Measurements from ENCODE around the gene OSBPL1A.

Gene OSBPL1A

GRCh38 chr18:24326211-24326610 lies 71.4 kb downstream of the OSBPL1A start:
- no peak for DNase-seq

- no peak for DNase-seq
Measured at GRCh38 chr18:24322584-24323136, 75.0 kb downstream of the OSBPL1A start.

- no peak for DNase-seq
Measured at GRCh38 chr18:24321071-24321470, 76.6 kb downstream of the OSBPL1A start.

GRCh38 chr18:24319757-24320156 lies 77.9 kb downstream of the OSBPL1A start:
- peak; percentile 33 for DNase-seq

- DNase-seq: no peak
Measured at GRCh38 chr18:24317370-24317769, 80.3 kb downstream of the OSBPL1A start.

- DNase-seq: no peak
Measured at GRCh38 chr18:24315170-24315569, 82.5 kb downstream of the OSBPL1A start.

DNA sequence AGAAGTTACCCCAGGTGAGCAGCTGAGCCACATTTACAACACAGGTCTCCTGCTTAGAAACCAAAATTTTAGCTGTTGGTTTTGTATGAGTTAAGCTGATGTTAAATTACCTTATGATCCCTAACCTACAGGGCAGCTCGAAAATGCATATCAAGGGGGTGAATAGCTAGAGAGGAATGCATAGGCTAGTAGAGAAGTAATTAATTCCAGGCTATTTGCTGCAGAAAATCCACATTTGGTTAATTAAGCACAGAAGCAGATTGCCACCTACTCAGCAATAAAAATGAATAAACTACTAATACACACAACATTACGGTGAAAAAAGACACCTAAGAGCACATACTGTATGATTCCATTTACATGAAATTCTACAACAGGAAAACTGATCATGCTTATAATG lies 91.4 kb downstream of the OSBPL1A start:
- no peak for DNase-seq

DNA sequence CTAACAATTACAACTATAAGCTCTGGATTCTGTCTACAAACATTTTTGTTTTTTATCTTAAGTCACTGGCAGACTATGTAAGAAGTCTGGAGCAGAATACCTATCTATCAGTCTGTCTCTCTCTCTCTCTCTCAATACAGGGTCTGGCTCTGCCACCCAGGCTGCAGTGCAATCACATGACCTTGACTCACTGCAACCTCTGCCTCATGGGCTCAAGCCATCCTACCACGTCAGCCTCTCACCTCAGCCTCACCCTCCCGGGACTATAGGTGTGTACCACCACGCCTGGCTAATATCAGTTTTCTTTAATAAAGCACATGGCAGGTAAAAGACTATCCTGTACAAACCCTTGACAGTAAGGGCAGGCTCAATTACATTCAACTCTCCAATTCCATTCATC lies 96.9 kb downstream of the OSBPL1A start:
- no peak for DNase-seq

- peak; percentile 32 for DNase-seq
Measured at GRCh38 chr18:24296276-24296675, 101.3 kb downstream of the OSBPL1A start.

DNA sequence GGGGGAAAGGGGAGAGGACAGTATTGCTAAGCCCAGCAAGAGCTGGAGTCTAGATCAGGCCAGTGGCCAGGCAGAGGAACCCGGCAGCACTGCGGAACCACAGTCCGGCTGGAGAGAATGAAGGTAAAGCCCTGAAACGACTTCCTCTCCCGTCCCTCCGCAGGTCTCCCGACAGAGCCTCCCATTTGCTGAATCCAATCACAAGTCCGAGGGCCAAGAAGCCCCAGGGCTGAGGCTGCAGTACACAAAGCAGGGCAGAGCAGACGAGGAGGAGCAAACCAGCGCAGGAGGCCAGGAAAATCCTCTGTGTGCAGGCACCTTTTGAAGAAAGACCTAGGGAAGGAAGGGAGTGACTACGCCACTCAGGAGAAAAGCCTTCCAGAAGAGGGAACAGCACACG lies 104.4 kb downstream of the OSBPL1A start:
- no peak for DNase-seq

DNA sequence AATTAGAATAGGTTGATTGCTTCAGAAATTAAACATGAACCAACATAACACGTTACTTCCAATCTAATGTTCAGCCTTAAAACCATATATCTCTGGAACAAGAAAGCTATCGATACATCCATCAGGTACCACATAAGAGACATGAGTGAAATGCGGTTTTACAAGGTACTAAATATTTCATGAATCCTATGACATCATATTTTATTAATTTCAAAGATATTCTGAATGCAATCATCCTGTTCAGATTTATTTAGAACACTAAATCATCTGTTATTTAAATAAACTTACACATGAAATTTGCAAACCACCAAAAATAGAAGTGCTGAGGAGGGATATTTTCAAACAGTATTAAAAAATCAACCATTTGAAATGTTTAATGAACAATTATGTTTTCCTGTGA lies 119.0 kb downstream of the OSBPL1A start:
- no peak for DNase-seq

GRCh38 chr18:24277516-24278195 lies 120.0 kb downstream of the OSBPL1A start:
- DNase-seq: no peak

DNA sequence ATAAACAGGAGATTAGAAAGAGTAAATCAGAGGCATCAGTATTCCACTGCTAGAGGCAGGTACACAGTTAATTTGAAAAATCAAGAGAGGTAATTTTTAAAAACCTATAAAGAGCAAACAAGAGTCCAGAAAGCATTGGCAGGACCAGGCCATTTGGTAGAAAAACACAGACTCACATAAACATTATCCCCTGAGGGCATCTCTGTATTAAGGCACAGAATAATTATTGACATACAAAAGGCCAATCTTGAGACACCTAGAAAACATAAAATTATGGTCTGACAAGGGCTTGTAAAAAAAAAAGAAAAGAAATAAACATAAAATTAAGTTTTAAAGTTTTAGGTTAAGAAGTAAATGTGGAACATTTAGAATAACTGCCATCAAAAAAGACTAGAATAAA lies 120.6 kb downstream of the OSBPL1A start:
- no peak for DNase-seq

DNA sequence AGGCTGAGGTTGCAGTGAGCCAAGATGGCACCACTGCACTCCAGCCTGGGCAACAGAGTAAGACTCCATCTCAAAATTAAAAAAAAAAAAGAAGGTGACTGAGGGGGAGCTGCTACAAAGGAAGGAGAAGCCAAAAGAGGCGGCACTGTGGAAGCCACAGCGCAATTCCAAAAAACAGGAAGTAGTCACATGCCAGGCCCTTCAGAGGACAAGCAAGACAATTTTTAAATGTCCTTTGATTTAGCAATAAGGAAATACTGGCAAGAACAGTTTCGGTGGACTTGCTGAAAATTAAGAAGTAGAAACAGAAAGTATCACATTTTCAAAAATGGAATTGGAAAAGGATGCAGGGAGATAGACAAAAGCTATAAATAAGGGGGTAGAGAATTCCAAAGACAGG lies 122.8 kb downstream of the OSBPL1A start:
- DNase-seq: peak; percentile 56

DNA sequence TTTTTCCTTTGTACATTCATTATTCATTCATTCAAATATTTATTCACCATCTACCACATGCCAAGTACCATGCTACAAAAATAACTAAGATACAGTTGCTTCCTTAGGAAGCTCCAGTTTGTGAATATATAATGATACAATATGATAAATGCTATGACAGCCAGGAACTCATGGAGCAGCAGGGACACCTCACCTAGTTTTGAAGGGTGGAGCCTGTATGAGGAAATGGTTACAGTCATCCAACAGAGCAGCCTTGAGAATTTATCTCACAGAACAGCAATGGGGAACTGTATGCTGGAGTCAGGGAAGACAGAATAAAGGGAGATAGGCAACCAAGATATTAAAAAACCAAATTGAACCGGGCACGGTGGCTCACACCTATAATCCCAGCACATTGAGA lies 124.0 kb downstream of the OSBPL1A start:
- peak; percentile 70 for DNase-seq

GRCh38 chr18:24272229-24272525 lies 125.4 kb downstream of the OSBPL1A start:
- DNase-seq: no peak

DNA sequence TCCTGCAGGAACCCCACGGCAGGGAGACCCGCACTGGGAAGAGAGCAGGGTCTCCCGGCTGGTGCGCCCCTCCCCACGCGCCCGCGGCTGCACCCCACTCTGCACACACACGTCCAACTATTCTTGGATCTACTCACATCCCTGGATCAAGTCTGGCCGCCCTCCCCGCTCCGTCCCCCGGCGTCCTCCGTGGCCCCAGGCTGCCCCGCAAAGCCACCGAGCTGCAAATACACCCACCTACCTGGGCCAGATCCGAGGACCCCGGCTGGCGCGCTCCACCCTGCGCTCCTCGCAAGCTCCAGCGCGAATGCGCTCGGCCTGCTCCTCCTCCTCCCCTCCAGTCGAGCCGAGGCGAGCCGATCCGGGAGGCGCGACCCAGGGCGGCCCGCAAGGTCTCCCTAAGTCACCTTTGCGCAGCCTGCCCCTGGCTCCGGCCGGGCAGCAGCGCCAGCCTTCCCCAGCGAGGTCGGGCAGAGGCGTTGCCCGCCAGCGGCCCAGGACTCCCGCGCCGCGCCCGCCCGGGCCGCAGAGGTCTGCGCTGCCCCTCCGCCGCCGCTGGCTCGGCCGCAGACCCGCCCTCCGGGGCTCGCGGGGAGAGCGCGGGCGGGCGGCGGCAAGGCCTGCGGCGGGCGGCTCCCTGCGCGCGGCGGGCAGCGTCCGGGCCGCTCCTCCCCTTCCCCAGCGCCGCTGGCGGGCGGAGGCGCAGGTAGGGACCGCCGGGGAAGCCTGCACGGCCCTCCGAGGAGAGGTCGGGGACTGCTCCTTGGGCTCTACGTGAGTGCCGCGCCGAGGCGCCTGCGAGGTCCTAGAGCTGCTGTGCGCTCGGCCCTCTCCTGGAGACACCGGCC lies 126.0 kb downstream of the OSBPL1A start:
- DNase-seq: peak; percentile 81

GRCh38 chr18:24270937-24271380 lies 126.7 kb downstream of the OSBPL1A start:
- DNase-seq: no peak

DNA sequence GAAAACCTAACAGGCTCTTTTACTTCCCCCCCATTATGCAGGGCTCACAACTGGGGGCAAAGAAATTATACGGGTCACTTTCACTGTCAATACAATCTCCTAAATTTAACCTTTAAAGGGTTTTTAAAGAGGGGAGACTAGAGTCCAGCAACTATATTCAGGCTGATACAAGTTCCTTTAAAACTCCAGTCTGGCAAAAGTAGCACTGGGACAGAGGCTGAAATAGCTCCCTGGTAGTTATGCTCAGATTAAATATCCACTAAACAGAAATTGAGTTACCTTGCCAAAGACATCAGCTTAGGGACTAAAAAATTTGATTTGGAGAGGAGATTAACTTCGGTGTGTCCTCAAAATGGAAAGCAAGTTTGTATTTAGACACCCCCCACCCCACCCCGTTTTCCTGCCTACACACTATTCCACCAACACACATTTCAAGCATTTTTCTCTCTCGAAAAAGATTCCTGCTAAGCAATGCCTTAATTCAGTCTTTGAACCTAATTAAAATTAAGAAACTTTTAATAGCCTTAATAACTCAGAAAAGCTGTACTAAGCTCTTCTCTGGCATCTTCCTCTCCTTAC lies 127.2 kb downstream of the OSBPL1A start:
- DNase-seq: no peak

- no peak for DNase-seq
Measured at GRCh38 chr18:24268784-24269550, 128.7 kb downstream of the OSBPL1A start.

- peak; percentile 21 for DNase-seq
Measured at GRCh38 chr18:24267878-24268277, 129.7 kb downstream of the OSBPL1A start.

DNA sequence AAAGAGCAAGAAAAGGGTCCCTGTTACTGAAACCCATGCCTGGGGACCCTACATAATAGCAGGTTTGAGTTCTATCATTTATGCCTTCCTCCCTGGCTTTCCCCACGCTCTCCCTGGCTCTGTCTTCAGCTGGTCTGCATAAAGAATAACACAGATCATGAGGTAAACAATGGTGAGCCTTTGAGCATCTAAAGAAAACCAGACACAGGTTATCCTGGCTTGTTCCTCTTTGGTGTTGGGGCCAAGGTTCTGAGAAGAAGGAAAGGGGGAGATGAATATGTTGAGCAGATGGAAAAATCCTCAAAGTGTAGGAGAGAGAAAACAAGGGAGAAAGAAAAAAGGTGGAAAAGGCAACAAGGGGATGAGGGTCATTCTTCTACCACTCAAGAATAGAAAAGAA lies 131.5 kb downstream of the OSBPL1A start:
- no peak for DNase-seq

DNA sequence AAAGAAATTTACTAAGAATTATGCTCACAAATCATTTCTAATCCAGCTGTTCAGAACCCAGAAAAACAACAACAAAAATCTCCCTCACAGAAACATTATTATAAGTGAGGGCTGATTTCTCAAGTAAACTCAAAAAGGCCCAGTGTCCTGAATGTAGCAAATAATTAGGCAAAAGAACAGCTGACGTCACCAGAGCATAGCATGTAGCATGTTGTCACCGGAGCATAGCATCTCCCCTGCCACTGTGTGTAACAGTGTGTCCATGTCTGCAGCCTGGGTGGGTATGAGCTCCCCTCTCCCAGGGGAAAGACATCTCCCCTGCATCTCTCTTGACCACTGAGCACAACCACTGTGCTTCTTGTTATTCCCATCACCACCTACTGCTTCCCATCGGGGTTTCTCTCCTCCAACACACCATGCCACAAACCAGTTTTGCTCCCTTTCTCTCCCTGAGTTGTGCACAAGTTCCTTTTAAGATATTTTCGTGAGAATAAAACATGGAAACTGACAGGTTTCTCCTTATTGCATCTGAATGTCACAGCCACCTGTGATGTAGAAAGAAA lies 132.0 kb downstream of the OSBPL1A start:
- no peak for DNase-seq

Measured in OCI-M1 (cell line).